ENCODE results near the gene KLHL26.

The KLHL26 gene

DNA sequence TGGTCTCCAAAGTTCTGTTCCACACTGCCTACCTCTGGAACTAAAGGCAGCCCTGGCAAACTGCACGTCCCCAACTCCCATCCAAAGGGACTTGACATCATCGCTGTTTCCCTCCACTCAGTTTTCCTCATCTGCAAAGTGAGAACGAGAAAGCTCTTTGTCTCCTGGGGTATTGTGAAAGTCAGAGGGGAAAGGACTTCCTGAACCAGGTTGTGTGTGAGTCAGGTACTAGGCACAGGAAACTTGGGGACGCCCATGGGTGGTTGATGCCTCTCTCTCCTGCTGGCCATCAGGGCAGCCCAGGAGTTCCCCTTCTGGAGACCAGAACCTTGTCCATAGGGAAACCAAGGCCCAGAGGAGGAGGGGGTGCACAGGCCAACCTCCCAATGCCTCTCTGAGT lies 35.0 kb upstream of the KLHL26 start:
- no peak for DNase-seq

DNA sequence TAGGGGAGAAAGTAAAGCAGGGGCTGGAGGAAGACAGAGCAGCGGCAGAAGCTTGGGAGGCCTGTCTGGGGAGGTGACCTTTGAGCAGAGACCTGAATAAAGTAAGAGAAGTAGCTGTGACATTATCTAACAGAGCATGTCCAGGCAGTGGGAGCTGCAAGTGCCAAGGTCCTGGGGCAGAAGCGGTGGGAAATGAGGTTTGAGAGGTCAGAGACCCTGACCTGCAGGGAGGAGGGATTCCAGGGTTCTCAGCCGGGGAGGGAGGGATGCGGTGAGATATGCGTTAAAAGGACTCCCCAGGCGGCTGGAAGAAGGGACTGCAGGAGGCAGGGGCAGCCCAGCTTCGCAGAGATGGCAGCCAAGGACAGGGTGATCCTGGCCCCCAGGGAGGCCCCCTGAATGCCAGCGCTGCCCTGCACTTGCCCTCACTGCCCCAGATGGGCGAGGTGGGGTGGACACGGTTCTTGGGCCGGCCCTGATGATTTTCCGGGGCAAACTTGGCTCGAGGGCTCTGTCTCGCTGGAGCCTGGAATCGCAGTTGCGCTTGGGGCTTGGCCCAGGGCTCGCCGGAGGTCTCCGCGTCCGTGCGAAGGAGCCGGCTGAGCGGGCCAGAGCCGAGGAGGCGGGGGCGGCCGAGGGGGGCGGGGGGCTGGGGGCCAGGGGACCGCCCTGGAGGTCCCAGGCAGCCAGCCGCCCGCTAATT lies 33.4 kb upstream of the KLHL26 start:
- DNase-seq: no peak

DNA sequence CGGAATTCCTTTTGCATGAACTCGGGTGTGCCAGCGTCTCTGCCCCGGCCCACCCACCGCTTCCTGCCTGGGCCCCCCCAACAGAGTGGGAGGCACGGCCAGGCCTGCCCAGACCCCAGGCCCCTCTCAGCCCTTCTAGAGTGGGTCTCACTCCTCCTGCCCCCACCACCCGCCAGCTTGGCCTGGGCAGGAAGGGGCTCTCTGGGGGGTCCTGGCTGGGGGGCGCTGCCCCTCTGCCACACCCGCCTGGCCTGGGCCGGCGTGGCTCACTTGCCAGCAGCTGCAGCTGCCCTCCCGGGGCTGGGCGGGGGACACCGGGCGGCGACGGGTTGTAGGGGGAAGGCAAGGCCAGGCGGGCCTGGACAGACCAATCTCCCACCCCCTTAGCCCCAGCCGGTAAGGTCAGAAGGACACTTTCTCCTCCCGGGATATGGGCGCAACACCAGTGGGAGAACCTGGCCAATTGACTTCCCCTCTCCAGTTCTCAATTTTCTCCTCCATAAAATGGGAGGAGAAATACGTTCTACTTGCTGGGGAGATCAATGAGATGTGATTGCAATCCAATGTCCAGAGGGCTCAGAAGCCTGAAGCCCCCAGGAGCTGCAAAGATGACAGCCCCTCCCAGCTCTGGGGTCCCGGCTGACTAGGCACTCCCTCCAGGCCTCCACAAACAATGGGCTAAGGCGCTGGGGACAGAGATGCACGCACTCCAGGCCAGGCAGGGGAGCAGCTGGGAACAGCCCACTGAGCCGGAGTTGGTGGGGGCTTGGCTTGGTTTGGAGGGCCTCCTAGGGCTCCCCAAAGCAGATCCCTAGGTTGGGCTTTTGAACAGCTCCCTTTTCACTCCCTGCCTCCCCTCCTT lies 32.6 kb upstream of the KLHL26 start:
- DNase-seq: no peak

DNA sequence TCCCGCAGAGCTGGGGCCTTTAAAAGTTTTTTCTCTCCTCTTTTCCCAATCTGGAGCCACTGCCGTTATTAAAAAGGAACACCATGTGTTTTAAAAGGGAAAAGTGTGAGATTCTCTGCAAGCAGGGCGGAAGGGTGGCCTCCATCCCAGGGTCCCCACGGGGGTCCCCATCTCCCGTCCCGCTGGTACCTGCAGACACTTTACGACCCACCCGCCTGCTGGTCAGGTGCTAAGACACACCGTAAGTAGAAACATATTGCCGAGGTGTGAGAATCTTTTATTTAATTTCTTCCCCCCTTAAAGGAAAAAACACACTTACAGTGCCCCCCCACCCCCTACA lies 32.0 kb upstream of the KLHL26 start:
- no peak for DNase-seq

DNA sequence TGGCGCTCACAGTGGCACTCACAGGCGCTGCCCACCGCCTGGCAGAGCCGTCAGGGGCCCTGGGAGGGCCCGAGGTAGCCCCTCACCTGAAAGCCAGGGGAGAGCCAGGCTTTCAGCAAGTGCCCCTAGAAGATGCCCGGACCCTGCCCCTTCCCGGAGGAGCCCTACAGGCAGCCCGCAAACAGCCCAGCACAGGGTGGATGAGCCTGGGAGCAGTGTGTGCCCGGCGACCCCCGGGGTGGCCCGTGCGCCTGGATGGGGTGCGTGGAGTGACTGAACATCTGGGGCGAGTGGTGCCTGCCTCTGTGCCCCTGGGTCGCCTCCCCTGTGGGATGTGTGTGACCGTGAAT lies 31.7 kb upstream of the KLHL26 start:
- no peak for DNase-seq

DNA sequence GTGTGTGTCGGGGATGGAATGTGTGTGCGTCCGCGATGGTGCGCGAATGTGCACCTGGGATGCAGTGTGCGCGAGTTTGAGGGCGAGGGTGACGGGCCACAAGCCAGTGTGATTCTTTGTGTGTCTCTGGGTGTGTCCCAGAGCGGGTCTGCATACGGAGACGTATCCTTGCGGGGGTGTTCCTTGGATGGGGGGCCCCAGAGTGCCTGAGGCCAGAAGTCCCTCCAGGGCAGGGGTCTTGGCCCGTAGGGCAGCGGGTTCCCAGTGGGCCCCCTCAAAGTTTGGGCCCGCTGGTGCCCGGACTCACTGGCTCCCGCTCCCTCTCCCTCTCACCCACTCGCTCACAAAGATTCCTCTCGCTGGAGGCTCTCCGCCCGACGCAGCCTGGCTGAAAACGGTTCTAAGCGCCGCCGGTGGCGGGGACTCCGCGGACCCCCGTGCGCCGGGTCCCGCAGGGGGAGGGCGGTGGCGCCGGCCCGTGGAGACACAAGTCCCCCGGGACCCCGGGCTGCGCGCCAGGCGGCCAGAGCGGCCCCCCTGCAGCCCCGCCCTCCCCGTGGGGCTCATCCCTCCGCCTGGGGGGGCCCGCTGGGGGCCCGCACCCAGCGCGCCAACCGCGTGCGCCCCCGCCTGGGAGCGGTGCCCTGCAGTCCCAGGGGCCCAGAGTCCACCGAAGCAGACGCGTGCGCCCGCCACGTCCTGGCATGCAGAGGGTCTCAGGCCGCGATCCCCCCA lies 31.1 kb upstream of the KLHL26 start:
- no peak for DNase-seq

DNA sequence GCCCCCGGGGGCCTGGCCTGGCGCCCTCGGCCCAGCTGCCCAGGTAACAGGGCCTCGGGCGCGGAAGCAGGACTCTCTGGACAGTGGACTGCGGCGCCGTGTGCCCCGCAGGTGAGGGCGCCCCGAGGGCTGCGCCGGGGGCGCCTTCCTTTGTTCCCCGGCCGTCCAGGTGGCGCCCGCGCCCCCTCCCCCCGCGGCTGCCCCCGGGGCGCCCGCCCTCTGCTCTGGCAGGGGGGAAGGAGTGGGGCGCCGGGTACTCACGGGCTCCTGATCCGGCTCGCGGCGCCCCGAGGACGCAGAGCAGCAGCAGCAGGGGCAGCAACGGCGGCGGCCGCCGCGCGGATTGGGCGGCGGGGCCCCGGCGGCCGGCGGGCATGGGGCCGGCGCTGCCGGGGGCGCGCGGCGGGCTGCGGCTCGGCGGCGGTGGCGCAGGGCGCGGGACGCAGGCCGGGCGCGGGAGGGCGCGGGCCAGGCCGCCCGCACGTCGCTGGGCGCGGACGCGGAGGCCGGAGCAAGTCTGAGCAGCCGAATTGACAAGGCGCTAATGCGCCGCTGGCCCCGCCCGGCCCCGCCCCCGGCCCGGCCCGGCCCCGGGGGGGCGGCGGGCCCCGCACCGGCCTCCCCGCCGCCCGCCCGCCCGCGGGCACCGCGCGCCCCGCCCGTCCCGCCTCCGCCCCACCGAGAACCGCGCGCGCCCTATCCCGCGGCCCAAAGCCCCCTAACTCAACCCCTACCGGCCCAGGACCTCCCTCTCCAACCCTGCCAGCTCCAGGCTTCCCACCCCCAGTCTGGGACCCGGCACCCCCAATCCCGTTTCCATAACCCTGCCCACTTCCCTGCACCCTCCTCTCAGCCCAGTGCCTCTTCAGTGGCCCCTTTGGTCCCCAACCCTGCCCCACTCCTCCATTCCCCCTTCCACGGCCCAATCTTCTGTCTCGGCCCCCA lies 30.3 kb upstream of the KLHL26 start, which contains the start of gene CRLF1:
TSS of gene CRLF1 (minus strand) at position 519 of the 945 bp plus-strand sequence. CDS start at position 376, 143 bp downstream.
- DNase-seq: no peak

DNA sequence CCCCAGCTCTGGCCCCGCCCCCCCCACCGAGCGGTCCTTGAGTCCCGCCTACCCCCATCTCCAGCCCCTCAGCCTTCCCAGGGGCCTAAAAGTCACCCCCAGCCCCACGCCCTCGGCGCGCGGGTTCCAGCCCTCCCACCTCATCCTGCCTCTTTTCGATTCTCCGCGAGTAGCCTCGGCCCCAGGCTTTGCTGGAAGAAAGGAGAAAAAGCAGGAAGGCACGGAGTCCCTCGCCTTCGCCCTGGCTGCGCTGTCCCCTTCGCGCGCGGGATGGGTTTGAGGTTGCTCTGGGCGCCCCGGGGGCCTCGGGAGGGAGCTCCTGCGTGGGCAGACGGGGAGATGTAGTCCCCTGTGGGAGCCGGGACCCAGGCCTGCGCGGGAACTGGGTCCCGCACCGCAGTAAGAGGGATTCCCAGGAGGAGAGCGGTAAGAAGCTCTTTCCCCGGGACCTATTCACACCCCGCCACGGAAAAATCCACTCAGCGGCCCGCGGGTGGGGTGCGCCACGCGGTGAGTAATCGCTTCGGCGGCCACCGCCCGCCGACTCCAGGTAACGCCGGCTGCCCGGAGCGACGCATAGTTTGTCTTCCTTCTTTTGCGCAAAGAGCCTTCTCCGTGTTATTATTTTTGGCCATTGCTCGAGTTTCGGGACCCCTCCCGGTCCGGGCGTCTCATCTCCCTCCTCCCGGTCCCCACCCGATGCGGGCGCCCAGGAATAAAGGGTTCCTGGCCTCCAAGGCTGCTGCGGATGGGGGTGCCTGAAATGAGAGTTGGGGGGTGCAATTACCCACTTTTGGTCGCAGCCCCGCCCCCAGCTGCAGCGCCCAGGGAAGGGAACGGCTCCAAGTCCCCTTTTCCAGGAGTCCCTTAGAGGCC lies 29.4 kb upstream of the KLHL26 start:
- DNase-seq: no peak

DNA sequence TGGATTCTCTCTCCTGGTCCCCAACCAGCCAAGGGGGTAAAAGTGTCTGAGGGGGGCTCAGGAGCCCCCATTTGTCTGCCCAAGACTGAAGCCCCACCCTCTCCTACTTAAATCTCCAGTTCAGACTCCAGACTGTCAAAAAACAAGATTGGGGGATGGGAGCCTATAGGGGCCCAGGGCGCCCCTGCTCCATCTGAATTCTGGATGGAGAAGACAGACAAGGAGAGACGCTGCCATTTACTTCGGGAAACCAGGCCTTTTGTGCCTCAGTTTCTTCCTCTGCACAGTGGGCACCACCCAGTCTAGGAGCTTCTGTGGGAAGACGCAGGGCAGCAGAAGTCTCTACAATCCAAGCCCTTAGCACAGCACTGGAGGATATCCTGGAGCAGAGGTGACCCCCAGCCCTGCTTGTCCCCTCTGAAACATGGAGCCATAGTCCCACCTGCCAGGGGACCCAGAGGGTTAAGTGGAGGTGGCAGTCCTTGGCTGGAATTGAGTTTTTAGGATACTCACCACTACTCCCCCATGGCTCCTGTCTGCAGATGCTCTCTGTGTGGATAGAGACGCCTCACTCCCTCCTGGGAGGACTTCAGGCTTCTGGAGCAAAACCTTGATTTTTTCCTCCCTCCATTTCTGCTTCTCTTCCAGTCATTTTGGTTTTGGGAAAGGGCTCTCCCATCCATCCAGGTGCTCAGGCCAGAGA lies 28.6 kb upstream of the KLHL26 start:
- DNase-seq: no peak

DNA sequence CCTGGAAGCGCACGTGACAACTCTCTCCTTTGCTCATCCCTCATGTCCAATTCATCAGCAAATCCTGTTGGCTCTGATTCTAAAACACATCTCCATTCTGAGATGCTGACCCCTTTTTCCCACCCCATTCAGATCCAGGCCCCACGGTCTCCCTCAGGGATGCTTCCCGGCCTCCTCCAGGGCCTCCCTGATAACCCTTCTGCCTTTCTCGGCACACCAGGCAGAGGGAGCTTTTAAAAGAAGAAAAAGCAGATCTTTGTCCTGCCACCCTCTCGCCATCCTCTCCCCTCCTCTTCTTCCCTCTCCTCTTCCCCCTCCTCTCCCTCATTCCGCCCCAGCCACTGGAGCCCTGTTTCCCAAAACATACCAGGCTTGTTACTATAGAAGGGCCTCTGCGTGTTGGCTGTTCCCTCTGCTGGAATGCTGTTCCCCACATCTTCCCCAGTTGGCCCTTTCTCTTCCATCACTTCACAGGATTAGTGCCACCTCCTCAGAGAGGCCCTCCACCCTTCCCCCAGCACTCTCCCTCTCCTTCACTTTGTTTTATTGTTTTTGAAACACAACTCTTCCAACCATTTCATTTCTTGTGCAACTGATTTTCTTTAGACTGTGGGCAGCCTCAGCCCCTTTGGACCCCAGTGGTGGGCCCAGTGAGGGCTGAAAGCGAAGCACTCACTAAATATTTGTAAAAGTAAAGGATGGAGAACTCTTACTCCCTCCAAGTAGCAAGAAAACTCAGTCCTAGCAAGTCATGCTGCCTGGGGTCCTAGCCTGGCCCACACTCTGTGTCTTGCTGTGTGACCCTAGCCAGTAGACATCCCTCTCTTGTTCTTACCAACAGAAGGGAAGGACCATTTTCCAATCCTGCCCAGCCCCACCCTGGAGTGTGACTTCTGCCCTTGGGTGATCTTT lies 27.8 kb upstream of the KLHL26 start:
- DNase-seq: no peak

DNA sequence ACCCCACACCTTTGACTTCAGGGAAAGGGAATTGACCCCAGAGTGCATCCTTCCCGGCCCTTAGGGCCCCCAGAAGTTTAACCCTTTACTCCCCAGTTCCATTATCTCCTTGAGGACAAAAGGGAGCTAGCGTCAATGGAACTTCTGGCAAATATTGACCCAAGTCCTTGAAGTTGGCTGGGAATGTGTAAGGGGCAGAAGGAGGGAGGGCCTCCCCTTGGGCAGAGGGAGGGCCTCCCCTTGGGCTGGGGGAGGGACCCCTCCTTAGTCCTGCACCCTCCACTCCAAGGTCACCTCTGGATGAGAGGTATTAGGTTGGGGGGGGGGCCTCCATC lies 27.1 kb upstream of the KLHL26 start:
- no peak for DNase-seq

DNA sequence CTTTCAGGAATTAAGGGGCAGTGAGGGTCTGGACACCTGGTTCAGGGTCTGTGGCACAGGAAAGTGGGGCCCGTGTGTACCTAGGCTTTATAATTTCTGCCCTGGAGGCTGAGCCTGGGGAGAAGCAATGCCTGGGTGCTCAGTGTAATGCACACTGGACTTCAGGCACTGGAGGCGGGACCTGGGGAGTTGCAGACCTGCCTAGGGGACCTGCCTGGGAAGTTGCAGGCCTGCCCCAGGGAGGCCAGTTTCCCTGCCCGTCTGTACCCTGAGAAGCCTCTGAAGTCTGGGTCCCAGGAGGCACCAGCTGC lies 26.6 kb upstream of the KLHL26 start:
- no peak for DNase-seq

DNA sequence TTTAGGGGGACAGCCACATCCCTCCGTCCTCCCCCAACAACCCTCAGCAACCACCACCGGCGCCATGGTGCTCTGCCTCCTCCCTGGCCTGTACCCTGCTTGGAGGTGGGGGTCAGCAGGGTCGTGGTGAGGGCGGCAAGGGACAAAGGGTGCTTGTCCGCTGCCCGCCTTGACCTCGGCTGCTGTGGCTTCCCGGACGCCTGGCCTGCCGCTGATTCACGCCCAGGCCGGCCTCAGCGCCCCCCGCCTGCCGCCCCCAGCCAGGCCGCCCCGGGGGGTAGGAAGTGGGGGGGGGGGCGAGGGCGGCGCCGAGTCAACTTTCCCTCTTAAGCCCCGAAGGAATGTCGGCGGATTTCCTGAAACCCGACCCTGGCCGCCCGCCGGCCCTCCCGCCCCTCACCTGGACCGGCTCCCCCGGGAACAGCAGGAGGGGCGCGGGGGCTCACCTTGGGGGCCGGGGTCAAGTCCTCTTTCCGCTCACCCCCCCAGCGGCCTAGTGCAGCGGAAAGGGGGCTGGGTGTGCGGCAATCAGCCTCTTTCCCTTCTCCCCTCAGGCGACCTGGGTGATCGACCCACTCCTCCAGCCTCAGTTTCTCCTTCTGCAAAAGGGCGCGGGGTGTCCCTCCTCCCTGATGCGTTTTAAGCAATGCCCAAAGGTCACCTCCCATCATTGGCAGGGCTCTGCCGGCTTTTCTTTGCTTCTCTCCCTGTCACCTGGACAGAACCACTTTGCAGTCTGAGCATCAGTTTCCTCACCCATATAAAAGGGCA lies 26.1 kb upstream of the KLHL26 start:
- no peak for DNase-seq

DNA sequence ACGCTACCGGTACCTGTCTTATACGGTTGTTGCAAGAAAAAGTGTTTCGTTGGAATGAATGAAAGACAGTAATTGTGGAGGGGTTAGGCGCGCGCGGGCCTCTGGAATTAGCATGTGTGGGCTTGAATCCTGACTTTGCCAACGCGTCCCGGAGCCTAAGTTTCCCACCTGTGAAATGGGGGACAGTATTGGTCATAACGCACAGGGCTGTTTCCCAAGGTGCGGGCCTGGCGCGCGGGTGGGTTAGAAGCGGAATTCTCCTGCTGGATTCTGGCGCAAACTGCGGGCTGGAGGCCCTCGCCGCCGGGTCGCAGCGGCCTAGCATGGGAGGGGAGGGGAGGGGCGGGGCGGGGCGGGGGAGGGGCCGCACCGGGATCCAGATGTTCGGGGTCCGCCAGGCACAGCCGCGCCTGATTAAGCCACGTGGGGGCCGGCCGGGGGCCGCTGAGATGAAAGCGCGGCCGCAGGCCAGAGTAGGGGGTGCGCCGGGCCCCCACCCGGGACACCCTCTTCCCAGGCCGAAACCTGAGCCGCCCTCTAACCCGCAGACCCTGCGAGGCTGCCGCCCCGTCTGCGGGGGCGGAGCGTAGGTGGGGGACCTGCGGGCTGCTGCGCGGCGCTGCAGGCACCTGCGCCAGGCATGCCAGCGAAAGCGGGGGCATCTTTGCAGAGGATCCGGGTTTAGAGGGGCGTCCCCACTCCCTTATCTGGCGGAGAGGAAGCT lies 25.3 kb upstream of the KLHL26 start:
- DNase-seq: no peak

DNA sequence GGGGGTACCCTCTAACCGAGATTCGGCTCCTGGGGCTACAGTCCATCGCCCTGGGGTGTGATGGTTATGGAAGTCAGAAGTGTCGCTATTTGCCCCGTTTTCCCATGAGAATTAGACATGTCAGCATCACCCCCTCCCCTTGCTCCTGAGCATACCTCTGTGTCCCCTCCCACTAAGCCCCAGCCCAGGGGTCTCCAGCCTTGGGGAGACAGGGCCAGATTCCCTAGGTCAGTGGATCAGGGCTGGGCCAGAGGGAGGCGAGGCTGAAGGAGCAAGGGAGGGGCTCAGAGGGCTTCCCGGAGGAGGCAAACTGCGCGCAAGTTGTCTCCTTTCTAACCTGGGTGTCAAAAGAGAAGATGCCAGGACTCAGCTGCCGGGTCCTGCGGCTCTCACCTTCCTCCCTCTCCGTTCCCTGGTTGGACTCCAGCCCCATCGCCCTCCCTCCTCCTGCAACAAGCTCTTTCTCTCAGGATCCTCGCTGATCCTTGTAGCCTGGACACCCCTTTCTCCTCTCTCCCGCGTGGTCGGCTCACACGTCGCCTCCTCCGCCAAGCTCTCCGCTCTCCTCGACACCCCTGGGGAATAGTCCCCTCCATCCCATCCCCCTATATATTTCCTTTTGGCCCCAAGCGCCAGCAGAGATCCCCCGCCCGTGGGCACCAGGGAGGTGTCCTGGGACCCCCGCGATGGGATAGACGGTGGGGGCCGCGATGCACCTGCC lies 24.6 kb upstream of the KLHL26 start:
- no peak for DNase-seq

DNA sequence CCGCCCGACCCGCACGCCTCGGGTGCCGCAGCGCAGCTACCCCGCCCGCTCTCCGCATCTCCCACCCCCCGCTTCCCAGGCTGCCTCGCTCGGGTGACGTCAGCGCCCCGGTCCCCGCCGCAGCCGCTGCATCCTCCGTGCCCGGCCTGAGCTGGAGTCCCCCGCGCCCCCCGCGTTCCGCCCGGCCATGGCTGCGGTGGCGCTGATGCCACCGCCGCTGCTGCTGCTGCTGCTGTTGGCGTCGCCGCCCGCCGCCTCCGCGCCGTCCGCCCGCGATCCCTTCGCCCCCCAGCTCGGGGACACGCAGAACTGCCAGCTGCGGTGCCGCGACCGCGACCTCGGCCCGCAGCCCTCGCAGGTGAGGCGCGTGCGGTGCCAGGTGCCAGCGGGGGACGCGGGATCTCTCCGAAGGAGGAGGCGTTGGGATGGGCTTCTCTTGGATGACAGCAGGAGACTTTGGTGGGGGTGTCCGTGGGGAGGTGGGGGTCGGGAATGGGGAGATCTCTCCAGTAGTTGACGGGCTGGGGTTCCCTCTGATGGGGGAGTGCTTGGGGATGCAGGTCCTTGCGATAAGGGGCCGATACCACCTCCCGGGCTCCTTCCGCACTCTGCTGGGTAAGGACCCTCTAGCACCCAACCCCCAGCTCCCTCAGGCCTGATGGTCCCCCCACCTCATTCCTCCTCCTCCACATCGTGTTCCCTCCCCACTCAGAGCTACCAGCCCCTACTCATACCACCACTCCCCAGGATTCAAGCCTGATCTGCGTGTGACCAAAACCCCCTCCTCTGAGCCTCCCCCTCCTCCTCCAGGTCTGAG lies 23.8 kb upstream of the KLHL26 start, which contains the start of gene TMEM59L:
TSS of gene TMEM59L (plus strand) at position 99 of the 817 bp plus-strand sequence. CDS start at position 188, 89 bp downstream.
- DNase-seq: no peak
